HG03175 (cell line): ENCODE data around the gene SPC24.

Experiments
- ATAC-seq: cut with Tn5 transposase; IDR thresholded peaks from one replicate; pipeline ENCODE4 v1.9.1; 2021; ENCODE audit warnings: mild to moderate bottlenecking, moderate library complexity; ENCODE audit not compliant: unreplicated experiment

SPC24 gene

GRCh38 chr19:11155373-11156120 is at the start of gene SPC24:
TSS of gene SPC24 (minus strand) at chr19:11155782. CDS start at chr19:11155776, 6 bp downstream.
- ATAC-seq = peak; percentile 97

GRCh38 chr19:11204943-11205349 is 49.4 kb upstream of the SPC24 start:
- no peak for ATAC-seq

GRCh38 chr19:11204076-11204602 is 48.6 kb upstream of the SPC24 start:
- ATAC-seq = no peak

GRCh38 chr19:11203194-11204075 is 47.9 kb upstream of the SPC24 start:
- no peak for ATAC-seq

GRCh38 chr19:11202488-11203193 is 47.1 kb upstream of the SPC24 start:
- no peak for ATAC-seq

GRCh38 chr19:11201791-11202190 is 46.2 kb upstream of the SPC24 start:
- ATAC-seq = no peak

- ATAC-seq = no peak
Measured at GRCh38 chr19:11200931-11201330, 45.3 kb upstream of the SPC24 start.

GRCh38 chr19:11200015-11200574 is 44.5 kb upstream of the SPC24 start:
- ATAC-seq = no peak

- ATAC-seq = no peak
Measured at GRCh38 chr19:11199517-11199916, 43.9 kb upstream of the SPC24 start.

GRCh38 chr19:11198769-11199424 is 43.3 kb upstream of the SPC24 start:
- no peak for ATAC-seq

GRCh38 chr19:11198175-11198534 is 42.6 kb upstream of the SPC24 start:
- ATAC-seq = no peak

- peak; percentile 76 for ATAC-seq
Measured at GRCh38 chr19:11197291-11198174, 42.0 kb upstream of the SPC24 start, which contains the start of gene KANK2. TSS of gene KANK2 (minus strand) at chr19:11197545. CDS start at chr19:11194511, 3,034 bp downstream.

GRCh38 chr19:11196406-11197287 is 41.1 kb upstream of the SPC24 start:
- ATAC-seq = no peak

GRCh38 chr19:11195681-11196080 is 40.1 kb upstream of the SPC24 start:
- no peak for ATAC-seq

- ATAC-seq = no peak
Measured at GRCh38 chr19:11194656-11195558, 39.3 kb upstream of the SPC24 start.

GRCh38 chr19:11194173-11194572 is 38.6 kb upstream of the SPC24 start:
- ATAC-seq = no peak
